GM18520 (cell line): ENCODE measurements around the gene DPP3.
A peak's percentile ranks its signal among the peaks of the same experiment; 100 is the strongest.

ENCODE experiments used
- ATAC-seq: cut with Tn5 transposase; IDR thresholded peaks from one replicate; pipeline ENCODE4 v1.9.1; 2021; ENCODE audit not compliant: unreplicated experiment

DPP3 gene

DNA sequence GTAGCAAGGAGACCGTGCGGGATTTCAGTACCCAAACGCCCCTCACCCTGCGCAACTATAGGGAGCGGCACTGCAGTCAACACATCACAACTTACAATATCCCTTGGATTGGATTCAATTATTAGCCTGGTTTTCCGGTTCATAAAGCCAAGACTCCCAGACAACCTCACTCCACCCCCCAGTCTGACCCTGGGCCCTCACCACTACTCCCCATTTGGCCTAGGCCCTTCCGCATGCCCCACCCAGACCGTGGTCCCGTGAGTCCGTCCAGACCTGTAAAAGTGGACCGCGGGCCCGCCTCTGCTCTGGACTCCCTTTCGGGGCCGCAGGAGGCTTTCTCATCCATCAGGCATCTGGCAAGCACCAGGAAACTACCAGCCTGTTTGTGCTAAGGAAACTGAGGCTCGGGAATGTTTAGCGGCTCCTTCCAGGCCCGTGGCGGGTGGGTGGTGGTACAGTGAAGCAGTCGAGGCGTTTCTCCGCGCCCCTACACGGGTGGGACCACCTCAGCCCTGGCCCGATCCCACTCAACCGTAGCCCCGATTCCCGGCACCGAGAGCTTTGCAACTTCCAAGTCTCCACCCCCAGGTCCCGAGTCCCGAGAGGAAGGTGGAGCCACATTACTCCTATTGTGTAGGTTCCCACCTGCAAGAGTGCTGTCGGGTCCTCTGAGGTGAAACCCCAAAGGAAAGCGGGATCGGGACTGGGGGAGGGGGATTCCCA, 679 bp upstream of the DPP3 start:
- no peak for ATAC-seq

DNA sequence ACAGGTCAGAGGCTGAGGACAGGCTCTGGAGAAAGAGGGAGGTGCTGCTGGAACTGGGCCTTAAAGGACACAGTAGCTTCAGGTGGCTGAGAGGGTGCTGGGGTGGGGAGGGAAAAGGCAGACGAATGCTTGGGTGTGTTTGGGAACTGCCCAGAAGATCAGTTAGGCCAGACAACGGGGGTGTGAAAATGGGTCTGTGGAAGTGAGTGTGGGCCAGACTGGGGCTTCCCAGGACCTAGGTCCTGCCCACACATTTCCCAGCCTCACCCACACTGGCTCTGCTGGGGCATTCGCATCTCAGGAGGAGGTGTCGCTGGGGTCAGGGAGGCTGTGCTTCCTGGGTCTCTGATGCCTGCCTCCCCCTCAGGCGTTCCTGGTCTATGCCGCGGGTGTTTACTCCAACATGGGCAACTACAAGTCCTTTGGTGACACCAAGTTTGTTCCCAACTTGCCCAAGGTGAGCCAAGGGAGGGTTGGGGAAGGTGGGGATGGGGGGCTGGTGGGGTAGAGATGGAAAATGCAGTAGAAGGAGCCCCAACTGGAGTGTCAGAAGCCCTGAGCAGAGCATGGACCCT, 4.7 kb downstream of the DPP3 start:
- no peak for ATAC-seq

DNA sequence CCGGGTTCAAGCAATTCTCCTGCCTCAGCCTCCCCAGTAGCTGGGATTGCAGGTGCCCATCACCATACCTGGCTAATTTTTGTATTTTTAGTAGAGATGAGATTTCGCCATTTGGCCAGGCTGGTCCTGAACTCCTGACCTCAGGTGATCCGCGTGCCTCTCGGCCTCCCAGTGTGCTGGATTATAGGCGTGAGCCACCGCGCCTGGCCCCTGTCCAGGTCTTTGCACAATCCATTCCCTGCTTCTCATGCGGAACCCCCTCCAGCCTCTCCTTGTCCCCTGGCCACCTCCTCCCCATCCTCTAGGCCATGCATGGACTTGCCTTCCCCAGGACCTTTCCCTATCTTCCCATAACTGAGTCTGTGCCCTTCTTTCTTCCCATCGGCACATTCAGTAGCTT, 8.7 kb downstream of the DPP3 start:
- ATAC-seq = no peak

DNA sequence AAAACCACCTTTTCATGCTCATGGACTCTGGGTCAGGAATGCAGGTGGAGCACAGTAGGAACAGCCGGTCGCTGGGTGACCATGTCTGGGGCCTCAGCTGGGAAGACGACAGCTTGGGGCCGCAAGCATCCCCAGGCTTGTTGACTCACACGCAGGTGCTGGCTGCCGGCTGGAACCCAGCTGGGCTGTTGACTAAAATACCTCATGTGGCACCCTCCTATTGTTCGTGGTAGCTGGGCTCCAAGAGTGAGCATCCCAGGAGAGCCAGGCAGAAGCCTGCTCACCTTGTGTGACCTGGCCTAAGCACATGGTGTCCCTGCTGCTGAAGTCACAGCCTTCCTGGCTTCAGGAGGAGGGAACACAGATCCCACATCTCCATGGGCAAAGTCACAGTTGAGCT, 9.4 kb downstream of the DPP3 start:
- ATAC-seq = no peak

DNA sequence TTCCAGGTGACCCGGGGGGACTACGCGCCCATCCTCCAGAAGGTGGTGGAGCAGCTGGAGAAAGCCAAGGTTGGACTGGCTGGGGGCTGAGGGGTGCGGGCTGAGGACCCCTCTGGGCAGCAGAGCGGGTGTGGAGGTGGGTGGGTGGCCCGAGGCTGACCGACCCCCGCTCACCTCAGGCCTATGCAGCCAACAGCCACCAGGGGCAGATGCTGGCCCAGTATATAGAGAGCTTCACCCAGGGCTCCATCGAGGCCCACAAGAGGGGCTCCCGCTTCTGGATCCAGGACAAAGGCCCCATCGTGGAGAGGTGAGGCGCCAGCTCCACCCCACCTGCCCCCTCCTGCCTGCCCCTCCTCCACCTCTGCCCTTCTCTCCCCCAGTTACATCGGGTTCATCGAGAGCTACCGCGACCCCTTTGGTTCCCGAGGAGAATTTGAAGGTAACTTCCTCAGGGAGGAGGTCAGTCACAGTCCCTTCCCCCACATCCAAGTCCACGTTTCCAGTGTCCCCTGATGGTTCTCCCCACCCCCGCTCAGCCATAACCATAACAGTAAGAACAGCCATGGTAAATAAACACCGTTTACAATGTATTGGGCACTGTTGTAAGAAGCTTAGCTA, 11.2 kb downstream of the DPP3 start:
- ATAC-seq = no peak

DNA sequence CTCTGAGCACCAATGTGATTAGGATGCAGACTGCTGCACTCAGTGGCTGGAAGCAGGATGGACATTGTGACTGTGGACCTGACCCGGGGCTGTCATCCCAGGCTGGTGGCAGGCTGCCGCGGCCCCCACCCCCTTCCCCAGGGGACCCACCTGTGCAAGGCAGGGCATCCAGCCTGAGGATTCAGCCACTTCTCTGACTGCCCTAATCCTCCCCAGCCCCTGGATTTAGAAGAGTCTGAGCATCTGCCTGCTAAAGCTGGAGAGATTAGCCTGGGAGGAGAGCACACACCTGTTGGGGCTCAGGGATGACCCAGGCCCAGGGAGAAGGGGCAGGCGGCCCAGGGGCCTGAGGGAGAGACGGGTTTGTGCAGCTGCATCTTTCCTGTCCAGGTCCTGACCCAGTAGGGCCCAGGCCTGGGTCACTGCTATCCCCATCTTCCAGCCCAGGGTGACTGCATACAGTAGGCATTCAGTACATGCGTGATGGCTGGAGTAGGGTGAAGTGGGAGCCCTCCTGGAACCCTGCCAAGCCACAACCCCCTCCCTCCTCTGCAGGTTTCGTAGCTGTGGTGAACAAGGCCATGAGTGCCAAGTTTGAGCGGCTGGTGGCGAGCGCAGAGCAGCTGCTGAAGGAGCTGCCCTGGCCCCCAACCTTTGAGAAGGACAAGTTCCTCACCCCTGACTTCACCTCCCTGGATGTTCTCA, 12.1 kb downstream of the DPP3 start:
- no peak for ATAC-seq

DNA sequence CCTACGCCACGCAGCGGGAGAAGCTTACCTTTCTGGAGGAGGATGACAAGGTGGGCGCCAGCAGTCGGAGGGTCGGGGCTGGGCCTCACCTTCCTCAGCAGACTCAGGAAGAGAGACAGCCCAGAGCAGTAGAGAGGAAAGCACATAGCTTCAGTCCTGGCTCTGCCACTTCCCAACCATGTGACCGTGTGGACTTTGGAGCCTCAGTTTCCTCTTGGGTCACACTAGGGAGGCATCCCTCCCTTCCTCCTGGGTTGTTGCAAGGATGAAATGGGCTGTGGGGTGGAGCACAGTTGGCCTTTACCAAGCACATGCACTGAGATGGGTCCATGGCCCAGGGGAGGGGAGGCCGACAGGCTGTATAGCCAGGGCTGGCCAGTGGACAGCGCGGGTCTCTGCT, 12.9 kb downstream of the DPP3 start:
- no peak for ATAC-seq

DNA sequence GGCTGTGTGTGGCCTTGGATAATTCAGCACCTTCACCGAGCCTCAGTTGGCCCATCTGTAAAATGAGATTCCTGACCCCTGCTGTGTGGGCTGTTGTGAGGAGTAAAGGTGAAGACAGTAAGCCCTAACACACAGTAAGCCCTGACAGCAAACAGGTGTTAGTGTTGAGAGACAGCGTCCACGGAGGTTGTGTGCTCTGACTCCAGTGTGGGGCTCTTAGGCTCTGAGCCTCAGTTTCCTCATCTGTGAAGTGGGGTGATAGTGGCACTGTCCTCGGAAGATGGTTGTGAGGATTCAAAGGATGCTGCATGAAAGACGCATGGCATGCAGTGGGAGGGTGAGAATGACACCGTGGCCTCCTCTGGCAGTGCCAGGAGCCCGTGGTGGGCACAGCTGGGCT, 14.2 kb downstream of the DPP3 start:
- no peak for ATAC-seq

DNA sequence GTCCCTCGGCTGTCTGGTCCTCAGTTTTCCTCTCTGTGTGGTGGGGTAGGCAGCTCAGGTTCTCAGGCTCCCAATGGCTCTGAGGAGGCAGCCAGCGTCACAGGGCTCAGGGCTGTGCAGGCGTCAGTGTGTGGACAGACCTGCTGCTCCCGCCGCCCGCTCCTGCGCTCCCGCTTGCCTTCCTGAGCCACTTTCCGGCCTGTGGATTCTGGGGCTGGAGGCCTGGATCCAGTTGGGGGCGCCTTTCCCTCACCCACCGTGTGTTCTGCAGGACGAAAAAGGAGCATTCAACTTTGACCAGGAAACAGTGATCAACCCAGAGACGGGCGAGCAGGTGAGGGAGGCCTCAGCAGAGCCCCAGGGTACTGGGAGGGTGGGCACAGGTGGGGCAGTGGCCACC, 14.7 kb downstream of the DPP3 start:
- no peak for ATAC-seq

DNA sequence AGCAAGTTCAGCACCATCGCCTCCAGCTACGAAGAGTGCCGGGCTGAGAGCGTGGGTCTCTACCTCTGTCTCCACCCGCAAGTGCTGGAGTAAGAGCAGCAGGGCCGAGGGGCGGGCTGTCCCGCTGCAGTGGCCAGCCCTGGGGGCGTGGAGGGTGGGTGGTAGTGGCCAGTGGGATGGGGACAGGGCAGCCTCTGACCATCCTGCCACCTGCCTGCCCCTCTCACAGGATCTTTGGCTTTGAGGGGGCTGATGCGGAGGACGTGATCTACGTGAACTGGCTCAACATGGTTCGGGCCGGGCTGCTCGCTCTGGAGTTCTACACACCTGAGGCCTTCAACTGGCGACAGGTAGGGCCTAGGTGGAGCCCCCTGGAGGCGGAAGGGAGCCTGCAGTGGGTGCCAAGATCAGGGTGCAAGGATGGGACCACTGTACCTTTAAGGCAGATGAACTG, 15.2 kb downstream of the DPP3 start:
- ATAC-seq = no peak

DNA sequence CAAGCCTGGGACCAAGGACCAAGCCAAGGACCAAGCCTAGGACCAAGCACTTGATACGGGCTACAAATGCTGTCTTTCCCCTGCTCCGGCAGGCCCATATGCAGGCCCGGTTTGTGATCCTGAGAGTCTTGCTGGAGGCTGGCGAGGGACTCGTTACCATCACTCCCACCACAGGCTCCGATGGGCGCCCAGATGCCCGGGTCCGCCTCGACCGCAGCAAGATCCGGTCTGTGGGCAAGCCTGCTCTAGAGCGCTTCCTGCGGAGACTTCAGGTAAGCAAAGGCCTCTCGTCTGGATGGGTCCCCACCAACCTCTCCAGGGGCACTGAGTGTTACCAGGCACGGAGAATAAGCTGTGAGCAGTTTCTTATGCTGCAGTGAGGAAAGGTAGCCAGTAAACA, 17.0 kb downstream of the DPP3 start:
- ATAC-seq = no peak

DNA sequence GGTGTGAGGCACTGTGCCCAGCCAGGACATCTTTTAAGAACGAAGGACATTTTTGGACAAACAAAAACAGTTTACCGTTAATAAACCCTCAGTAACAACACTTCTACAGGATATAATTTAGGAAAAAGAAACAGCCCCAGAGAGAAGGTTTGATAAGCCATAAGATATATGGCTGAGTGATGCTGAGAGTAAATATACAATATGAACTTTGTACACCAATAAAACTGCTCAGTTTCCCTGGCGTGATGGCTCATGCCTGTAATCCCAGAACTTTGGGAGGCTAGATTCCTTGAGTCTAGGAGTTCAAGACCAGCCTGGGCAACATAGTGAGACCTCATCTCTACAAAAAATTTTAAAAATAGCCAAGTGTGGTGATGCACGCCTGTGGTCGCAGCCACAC, 18.3 kb downstream of the DPP3 start:
- no peak for ATAC-seq

DNA sequence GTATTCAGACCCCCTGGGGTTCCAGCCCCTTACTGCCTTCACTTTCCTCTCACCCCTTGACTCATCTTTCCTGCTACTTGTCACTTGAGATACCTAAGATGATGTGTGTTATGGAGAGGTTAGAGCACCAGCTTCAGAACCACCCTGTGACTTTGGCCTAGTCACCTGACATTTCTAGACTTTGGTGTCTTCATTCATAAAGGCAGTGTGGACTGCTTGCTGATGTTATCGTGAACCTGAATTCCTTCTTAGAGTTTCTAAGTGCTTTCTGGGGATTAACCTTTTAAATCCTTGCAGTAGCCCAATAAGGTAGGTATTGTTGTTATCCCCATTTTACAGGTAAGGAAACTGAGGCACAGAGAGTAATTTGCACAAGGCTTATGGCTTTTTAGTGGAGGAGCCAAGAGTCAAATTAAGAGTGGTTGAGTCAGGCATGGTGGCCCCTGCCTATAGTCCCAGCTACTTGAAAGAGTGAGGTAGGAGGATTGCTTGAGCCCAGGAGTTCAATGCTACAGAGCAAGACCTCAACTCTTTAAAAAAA, 25.1 kb downstream of the DPP3 start:
- ATAC-seq = no peak

DNA sequence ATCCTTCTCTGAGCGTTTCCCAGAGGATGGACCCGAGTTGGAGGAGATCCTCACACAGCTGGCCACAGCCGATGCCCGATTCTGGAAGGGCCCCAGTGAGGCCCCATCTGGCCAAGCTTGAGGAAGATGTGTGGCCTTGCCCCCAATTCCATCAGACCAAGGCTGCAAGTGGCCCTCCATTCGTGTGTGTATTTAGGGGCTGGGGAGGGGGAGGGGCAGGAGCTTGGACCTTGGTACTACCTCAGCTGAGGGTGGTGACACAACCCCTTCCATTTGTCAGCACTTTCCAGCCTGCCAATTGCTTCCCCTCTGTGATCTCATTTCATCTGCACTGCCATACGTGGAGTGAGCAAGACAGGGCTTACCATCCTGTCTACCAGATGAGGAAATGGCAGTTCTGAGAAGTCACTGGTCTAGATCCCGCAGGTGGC, 28.9 kb downstream of the DPP3 start:
- no peak for ATAC-seq

DNA sequence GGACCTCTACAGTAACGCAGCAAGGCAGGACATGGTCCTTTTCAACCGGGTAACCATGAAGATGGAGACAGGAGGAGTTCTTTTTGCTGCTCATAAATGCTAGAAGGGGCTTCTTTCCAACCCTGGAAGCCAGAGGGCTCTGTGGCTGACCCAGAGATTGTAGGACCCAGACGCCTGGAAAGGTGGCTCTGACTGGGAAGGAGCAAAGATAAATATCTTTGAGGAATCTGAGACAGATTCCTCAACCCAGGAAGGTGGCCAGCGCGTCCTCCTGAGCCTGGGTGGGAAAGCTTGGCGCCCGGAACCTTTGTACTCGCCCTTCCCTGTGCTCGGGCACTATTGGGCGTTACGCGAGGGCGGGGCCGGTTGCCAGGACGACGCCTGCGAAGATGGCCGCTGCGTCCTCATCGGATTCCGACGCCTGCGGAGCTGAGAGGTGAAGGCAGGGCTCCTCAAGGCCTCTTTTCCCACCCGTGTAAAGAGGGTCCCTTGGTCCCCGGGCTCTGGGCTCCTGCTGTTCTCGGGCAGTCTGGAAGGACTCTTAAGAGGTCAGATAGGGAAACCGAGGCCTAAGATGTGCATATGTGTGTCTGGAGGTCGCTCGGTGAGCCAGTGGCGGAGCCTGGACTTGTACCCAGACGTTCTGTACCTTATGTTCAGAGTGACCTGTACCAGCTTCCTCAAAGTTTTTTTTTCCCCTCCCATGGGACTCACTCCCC, 30.2 kb downstream of the DPP3 start, which contains the start of gene BBS1:
BBS1 (plus strand) TSS at position 365 of the 719 bp plus-strand sequence; CDS start at position 390, 25 bp downstream.
- peak; percentile 77 for ATAC-seq

DNA sequence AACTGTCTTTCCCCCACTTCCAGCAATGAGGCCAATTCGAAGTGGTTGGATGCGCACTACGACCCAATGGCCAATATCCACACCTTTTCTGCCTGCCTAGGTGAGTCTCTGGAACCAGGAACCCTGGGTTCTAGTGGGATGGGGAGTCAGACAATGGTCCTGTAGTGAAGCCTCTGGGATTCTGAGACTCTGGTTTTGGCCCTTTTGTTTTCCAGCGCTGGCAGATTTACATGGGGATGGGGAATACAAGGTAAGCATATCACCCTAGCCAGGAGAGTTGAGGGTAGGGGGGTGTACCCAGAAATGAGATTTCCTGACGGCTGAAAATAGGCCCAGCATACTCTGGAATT, 30.7 kb downstream of the DPP3 start:
- no peak for ATAC-seq

DNA sequence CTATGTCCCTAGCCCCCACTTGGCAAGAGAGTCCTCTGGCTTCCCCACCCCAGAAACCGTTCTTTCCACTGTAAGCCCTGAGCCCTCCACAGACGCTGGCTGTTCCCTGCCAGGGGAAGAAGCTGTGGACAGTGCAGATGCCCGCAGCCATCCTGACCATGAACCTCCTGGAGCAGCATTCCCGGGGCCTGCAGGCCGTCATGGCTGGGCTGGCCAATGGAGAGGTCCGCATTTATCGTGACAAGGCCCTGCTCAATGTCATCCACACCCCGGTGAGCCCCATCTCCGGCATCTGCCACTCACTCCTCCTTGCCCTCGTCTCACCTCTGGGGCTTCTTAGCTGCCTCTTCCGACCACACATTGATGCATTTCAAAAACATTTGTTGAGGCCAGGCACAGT, 43.4 kb downstream of the DPP3 start:
- no peak for ATAC-seq

DNA sequence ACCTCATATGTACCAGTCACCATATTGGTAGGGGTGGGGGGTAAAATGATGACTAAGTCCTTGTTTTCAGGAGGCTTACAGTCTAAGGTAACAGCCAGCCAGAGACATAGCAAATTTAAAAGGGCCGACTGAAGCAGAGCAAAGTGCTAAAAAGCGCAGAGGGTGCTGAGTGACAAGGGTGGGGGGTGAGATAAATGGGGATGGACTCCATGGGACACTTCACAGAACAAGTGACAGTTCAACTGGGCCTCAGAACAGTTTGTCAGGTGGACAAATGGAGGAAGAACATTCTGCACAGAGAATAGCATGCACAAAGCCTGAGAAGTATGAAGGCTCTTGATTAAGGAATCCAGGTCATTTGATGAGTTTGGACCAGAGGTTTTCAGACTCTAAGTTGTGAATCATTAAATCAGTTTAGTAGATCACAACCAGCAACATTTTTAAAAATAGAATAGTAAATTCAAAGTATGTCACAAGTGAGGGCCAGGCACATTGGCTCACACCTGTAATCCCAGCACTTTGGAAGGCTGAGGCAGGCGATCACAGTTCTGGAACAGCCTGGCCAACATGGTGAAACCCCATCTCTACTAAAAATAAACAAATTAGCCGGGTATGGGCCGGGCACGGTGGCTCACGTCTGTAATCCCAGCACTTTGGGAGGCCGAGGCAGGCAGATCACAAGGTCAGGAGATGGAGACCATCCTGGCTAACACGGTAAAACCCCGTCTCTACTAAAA, 44.2 kb downstream of the DPP3 start:
- ATAC-seq = no peak

DNA sequence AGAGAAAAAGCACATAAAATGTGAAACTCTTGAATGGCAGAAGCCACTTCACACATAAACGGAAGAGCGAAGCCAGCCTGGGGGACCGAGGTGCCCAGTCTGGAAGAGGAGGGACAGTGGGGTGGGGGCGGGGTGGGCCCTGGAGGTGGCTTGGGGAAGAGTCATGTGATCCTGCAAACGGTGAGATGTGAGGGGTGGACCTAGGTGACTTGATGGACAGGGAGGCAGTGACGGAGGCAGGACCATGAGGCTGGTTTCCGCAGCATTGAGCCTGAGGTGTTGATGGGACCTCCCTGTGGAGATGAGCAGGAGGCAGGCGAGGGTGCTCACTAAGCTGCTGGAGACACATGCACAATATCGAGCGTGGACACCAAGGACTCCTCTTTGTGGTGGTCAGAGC, 48.8 kb downstream of the DPP3 start:
- no peak for ATAC-seq

DNA sequence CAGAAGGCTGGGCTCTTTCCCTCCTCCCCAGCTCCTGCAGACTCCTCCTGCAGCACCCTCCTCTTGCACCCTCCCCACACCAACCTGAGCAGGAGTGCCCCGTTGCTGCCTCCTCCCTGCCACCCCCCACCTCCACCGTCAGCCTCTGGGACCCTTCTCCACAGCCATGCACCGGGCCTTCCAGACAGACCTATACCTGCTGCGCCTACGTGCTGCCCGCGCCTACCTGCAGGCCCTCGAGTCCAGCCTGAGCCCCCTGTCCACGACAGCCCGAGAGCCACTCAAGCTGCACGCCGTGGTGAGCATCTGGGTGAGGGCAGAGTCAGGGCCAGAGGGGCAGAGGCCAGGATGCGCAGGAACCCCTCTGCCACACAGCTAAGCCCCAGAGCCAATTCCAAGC, 49.4 kb downstream of the DPP3 start:
- no peak for ATAC-seq
